Cerebellar nuclear complex (tissue), 1 donor: ENCODE results near the gene NBDY.
"Not testable (repeated sequence)": the region's sequence is repeated elsewhere in the genome, so short reads cannot be mapped to it uniquely, and the experiment has no call there.

Source experiments
- DNase-seq, 2 experiments: peaks; one replicate each; lab custom pipeline; 2025; lab: John Stamatoyannopoulos, UW

NBDY gene

DNA sequence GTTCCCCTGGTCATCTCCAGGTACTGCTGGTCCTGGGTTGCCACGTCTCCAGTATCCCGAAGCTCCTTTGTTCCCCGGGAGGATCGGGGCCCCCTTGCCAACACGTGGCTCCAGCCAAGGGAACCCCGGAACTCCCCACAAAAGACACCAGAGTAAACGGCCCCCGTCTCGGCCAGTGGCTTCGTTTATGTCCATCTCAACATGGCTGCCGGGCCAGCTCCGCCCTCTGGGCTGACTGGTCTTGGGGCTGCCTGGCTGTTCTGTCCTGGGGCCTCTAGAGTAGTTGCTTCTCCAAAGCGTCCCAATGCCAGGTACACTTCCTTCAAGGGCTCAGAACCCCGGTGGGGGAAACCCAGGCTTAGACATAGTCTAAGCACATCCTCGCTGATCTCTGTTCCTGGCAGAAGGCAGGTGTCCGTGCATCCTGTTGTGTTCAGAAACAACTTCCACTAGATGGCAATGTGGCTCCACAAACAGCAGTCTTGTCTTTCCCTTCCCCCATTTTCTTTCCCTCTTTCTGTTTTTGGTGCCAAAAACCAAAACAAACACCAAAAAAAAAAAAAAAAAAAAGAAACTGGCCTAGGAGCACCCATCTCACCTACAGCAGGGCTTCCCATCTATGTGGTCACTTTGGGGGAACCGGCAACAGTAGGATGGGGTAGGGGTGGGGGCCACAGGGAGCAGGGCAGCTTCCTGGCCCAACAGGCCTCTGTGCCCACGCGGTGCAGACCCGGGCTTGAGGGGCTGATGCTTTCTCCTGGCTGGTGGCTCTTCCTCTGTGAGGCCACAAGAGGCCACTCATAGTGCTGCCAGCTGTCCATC lies 35.3 kb downstream of the NBDY start:
- no peak for DNase-seq

DNA sequence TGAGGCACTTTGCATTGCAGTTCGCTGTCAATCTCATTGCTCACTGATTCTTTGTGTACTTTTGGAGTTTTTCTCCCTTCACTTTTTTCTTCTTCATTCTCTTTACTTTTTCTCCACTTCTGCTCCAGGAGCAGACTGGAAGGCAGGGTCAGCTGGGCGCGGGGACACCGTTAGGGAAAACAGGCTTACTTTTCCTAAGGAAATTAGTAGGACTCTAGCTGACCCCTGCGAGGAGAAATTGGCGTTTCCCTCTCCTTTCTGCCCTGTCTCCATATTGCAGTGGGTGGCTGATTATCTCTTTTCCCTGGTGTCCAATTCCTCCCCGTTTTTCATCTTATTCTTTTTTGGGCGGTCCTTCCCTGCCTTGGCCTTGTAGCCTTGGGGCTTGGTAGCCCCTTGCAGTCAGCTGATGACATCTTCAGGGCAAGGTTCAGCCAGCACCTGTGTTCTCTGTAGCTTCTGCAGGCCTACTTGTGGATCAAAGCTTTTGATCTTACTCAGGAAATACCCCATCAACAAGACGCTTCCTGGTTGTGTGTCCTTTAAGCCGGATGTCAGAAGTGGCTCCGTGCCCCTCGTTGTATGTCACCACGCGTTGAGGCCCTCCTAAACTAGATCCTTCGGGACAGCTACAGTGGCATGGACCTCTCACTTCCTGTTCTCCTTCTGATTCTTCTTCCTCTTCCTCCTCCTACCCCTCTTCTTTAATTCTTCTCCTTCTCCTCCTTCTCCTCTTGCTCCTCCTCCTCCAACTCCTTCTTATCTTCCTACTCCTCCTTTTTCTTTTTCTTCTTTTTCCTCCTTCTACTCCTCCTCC lies 36.1 kb downstream of the NBDY start:
- no peak for DNase-seq

DNA sequence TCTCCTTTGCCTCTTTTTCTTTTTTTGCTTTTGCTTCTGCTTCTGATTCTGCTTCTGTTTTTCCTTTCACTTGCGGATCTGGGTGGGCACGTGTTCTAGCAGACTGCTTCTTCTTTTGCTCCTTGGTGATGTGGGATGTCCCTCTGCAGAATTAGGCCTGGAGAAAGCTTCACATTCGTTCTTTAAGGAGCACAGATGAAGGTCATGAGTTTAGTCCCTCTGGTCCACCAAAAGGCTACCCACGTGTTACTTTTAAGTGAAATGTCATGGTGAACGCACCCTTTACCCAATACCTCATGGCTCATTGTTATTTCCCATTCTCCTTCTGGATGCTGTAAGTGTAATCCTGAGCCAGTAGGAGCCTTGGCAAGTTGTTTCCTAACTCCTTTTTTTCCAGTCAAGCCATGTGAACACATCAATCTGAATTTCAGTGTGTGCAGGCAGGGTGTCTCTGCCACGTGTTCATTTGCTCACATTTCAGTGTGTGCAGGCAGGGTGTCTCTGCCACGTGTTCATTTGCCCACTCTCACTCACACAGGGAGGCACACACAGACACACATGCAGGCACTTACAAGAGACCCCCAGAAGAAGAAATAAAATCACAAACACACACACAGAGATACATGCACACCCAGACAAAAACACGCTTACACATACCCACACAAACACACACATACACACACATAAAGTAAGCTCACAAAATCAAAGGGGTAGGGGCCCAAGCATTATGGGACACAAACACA lies 36.9 kb downstream of the NBDY start:
- no peak for DNase-seq

DNA sequence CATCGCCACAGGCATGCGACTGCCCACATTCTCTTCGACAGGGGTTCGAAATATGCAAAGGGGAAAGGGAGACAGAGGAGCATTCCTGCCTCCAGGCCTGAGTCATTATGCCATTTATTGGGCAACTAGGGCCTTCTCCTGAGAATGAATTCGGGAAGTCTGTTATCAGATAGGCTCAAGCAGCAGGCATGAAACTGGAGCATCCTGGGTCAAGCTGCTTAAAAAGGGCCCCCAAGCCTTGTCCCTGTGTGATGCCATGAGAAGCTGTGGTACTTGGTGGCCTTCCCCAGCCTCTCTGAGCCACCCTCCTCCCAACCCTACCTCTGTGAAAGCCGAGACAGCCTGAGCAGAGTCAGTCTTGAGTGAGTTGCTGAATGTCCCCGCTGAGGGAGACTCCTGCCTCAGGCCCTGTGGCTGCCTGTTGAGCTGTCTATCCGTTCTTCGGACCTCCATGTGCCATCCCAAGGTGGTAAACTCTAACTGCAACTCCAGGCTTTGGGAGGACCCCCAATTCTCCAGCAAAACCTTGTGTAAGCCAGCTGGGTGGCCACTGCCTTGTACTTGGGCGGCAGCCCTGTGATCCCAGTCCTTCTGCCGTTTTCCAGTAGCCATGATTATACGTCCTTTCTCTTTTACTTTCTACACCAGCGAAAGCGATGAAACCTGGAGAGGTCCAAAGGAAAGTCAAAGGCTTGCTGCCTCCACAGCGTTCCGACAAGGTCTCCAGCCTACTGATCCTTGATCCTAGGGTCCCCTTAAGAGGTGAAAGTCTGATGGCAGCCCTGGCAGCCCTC lies 37.7 kb downstream of the NBDY start:
- no peak for DNase-seq

DNA sequence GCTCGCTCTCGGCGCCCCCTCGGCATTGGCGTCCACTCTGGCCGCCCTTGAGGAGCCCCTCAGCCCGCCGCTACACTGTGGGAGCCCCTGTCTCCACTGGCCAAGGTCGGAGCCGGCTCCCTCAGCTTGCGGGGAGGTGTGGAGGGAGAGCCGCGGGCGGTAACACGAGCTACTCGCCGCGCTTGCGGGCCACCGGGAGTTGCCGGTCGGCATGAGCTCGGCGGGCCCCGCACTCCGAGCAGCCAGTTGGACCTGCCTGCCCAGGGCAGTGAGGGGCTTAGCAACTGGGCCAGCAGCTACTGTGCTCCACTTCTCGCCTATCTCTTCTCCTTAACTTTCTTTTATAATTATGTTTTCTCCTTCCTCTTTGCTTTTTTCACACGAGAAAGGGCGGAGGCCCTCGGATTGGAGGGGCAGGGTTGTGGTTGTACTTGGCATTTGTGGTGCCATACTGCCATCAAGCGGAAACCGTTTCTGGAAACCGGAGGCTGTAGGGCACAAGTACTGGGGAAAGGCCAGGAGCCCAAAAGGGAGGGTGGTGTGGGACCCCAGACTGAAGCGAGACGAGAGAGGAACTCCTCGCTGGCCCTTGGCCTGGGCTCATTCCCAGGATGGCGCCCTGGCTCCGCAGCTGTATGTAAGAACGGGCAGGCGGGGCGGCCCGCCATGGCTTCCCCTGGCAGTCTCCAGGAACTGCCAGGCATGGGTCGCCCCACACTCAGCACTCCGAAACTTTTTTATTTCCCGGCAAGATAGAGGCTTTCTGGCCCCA lies 38.5 kb downstream of the NBDY start:
- DNase-seq = not testable (repeated sequence)

DNA sequence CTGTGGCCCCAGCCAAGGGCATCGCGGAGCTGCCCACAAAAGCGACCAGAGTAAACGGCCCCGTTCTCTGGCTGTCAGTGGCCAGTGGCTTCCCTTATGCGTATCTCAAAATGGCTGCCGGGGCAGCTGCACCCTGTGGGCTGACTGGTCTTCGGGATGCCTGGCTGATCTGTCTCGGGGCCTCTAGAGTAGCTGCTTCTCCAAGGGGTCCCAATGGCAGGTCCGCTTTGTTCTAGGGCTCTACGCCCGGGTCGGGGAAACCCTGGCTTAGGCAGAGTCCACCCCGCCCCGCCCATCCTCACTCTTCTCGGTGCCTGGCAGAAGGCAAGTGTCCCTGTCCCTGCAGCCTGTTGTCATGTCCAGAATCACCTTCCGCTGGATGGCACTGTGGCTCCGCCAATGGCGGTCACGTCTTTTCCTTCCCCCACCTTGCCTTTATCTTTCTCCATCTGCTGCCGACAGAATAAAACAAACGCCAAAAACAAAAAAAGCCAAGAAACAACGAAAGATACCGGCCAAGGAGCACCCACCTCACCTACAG lies 39.1 kb downstream of the NBDY start:
- not testable (repeated sequence) for DNase-seq

DNA sequence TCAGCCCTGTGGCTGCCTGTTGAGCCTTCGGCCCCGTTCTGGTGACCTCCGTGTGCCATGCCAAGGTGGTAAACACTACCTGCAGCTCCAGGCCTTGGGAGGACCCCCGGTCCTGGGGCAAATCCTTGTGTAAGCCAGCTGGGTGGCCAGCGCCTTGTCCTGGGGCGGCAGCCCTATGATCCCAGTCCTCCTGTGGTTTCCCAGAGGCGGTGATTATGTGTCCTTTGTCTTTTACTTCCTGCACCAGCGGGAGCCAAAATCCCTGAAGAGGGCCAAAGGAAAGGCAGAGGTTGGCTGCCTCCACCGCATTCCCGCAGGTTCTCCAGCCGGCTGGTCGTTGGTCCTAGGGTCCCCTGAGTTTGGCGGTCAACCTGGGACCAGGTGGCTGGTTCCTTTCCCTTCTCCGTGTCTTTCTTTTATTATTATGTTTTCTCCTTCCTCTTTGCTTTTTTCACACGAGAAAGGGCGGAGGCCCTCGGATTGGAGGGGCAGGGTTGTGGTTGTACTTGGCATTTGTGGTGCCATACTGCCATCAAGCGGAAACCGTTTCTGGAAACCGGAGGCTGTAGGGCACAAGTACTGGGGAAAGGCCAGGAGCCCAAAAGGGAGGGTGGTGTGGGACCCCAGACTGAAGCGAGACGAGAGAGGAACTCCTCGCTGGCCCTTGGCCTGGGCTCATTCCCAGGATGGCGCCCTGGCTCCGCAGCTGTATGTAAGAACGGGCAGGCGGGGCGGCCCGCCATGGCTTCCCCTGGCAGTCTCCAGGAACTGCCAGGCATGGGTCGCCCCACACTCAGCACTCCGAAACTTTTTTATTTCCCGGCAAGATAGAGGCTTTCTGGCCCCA lies 43.9 kb downstream of the NBDY start:
- DNase-seq = not testable (repeated sequence)

DNA sequence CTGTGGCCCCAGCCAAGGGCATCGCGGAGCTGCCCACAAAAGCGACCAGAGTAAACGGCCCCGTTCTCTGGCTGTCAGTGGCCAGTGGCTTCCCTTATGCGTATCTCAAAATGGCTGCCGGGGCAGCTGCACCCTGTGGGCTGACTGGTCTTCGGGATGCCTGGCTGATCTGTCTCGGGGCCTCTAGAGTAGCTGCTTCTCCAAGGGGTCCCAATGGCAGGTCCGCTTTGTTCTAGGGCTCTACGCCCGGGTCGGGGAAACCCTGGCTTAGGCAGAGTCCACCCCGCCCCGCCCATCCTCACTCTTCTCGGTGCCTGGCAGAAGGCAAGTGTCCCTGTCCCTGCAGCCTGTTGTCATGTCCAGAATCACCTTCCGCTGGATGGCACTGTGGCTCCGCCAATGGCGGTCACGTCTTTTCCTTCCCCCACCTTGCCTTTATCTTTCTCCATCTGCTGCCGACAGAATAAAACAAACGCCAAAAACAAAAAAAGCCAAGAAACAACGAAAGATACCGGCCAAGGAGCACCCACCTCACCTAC lies 44.5 kb downstream of the NBDY start:
- not testable (repeated sequence) for DNase-seq

DNA sequence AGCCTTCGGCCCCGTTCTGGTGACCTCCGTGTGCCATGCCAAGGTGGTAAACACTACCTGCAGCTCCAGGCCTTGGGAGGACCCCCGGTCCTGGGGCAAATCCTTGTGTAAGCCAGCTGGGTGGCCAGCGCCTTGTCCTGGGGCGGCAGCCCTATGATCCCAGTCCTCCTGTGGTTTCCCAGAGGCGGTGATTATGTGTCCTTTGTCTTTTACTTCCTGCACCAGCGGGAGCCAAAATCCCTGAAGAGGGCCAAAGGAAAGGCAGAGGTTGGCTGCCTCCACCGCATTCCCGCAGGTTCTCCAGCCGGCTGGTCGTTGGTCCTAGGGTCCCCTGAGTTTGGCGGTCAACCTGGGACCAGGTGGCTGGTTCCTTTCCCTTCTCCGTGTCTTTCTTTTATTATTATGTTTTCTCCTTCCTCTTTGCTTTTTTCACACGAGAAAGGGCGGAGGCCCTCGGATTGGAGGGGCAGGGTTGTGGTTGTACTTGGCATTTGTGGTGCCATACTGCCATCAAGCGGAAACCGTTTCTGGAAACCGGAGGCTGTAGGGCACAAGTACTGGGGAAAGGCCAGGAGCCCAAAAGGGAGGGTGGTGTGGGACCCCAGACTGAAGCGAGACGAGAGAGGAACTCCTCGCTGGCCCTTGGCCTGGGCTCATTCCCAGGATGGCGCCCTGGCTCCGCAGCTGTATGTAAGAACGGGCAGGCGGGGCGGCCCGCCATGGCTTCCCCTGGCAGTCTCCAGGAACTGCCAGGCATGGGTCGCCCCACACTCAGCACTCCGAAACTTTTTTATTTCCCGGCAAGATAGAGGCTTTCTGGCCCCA lies 49.3 kb downstream of the NBDY start:
- not testable (repeated sequence) for DNase-seq

DNA sequence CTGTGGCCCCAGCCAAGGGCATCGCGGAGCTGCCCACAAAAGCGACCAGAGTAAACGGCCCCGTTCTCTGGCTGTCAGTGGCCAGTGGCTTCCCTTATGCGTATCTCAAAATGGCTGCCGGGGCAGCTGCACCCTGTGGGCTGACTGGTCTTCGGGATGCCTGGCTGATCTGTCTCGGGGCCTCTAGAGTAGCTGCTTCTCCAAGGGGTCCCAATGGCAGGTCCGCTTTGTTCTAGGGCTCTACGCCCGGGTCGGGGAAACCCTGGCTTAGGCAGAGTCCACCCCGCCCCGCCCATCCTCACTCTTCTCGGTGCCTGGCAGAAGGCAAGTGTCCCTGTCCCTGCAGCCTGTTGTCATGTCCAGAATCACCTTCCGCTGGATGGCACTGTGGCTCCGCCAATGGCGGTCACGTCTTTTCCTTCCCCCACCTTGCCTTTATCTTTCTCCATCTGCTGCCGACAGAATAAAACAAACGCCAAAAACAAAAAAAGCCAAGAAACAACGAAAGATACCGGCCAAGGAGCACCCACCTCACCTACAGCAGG lies 50.0 kb downstream of the NBDY start:
- DNase-seq = not testable (repeated sequence)

DNA sequence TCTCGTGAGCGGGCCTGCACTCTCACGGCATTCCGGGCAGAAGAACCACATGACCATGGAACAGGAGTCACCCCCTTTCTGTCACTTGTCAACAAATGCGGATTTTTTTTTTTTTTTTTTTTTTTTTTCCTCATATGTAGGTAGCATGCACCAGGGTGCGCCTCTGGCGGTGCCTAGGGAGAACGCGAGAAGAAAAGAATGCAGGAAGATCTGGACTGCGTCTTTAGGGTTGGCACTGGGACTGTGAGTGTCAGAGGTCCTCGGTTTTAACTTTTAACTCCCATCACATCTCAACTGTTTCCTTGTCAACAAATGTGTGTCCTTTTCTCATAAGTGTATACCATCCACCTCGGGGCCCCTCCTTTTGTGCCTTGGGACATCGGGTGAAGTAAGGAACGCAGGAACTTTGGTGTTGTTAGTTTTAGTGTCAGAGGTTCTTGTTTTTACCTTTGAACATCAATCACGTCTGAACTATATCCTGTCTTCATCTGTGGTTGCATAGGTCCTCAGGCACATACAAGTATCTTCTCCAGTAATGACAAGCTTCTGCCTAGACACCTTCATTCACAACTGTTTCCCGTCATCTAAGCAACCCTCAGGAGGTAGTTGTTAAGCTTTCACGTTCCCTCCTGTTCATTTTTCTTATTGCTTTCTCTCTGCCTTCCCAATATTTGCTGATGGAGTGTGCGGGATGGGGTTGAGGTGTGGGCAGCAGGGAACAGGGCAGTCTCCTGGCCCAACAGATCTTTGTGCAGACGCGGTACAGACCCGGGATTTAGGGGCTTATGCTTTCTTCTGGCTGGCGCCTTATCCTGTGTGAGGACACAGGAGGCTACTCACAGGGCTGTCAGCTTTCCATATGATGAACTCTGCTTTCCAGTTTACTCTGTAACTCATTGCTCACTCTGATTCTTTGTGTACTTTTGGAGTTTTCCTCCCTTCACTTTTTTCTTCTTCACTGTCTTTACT lies 51.9 kb downstream of the NBDY start:
- not testable (repeated sequence) for DNase-seq

DNA sequence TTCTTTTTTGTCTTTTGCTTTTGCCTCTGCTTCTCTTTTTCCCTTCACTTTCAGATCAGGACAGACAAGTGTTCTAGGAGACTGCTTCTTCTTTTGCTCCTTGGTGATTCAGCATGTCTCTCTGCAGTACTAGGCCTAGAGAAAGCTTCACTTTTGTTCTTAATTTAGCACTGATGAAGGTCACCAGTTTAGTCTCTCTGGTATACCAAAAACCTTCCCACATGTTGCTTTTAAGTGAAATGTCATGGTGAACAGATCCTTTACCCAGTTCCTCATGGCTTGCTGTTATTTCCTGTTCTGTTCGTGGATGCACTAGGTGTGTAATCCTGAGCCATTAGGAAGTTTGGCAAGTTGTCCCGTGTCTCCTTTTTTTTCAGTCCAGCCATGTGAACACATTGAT lies 53.3 kb downstream of the NBDY start:
- no peak for DNase-seq

DNA sequence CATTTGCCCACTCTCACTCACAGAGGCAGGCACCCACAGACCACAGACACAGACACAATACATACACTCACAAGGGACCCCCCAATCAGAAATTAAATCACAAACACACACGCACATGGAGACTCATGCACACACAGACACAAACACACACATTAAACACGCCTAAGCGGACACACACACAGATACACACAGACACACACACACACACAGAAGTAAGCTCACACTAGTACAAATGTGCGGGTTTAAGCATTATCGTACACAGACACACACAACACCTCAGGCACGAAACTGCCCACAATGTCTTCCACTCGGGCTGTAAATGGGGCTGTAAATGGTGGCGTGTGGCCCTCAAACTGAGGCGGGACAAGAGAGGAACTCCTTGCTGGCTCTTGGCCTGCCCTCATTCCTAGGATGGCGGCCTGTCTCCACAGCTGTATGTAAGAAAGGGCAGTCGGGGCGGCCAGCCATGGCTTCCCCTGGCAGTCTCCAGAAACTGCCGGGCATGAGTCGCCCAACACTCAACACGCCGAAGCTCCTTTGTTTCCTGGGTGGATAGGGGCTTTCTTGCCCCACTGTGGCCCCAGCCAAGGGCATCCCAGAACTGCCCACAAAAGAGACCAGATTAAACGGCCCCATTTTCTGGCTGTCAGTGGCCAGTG lies 53.9 kb downstream of the NBDY start:
- DNase-seq = no peak

DNA sequence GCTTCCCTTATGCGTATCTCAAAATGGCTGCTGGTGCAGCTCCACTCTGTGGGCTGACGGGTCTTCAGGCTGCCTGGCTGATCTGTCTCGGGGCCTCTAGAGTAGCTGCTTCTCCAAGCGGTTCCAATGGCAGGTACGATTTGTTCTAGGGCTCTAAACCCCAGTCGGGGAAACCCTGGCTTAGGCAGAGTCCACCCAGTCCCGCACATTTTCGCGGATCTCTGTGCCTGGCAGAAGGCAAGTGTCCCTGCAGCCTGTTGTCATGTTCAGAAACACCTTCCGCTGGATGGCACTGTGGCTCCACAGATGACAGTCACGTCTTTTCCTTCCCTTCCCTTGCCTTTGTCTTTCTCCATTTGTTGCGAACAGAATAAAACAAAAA lies 54.4 kb downstream of the NBDY start:
- peak in 1 of 2 experiments; percentile 45 for DNase-seq

DNA sequence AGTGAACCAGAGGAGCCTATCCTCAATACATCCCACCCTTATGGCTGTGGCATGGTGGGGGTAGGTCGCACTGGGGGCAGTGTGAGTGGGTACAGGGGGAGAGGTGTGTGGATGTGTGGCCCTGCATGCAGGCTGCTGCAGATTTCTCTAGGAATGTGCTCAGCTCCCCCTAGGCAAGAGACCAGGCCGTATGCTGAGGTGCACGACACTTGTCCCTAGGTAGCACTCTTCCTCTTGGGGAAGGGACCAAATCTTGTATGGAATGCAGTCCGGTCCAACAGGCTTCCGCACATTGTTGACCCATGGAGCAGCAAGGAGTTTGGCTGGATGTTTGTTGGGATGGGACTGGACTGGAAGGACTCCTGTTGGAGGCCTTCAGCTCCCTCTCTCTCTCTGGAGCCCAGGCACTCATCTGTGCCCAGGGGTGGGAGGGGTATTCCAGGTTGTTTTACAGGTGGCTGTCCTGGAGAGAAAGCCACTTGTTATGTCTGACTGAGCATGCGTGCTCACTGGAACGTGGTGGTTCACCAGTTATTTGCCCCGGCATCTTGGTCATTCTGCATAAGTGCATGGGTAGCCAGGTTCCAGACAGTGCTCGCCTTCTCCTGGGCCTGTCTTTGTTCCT lies 55.1 kb downstream of the NBDY start:
- no peak for DNase-seq

DNA sequence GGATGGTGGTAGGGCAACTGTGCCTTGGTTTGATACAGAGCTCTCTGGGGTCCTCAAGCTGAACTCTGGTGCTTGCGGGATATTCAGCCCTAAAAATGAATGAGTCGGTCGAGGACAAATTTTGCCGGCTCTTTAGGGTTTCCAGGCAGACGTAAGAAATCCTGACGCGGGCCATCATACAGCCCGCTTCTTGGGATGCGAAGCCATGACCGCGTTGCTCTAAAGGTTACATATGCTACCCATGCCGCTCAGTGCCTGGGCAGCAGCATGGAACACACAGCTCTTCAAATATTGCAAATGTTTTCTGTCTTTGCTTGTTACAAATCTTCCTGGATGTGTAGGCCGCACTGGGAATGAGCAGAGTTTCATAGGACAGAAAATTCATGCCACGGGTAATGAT lies 55.6 kb downstream of the NBDY start:
- DNase-seq = no peak
